ENCODE data around the gene ZFP62. TPM values are rescaled to one million over a fixed set of nuclear protein-coding genes. Genes with fewer than 3 reads are reported as not detected.

ZFP62 gene
- total RNA-seq, 2 experiments from 2014 or later: 22.6 to 24.9 TPM

GRCh38 chr5:180870276-180871068, 9.4 kb upstream of the ZFP62 start:
- Mint-ChIP-seq H3K9me3 (no peaks in the 10 kb centered on the region), H3K4me1 (ENCODE audit: low read depth) (no peaks in the 10 kb centered on the region), H3K27ac (no peak overlapping the region), H3K36me3 (ENCODE audit: low read depth) (no peaks in the 10 kb centered on the region), H3K27me3 (peaks cover 26% of the 10 kb centered on the region), H3K4me3 (no peak overlapping the region)
- ChIA-PET POLR2A (no interaction called here), CTCF (interaction anchor here (1.8 to 3.3 kb wide), 2 partner anchors 40 to 86 kb away, joined by 5 to 13 read pairs; no protein-coding TSS in a partner anchor)
- Histone ChIP-seq H3K27me3 (ENCODE audit: control insufficient read depth in 1 of 2, insufficient read depth in 2 of 2, low read length in 2 of 2) (no peaks in the 10 kb centered on the region), H3K27ac (ENCODE audit: low read depth in 1 of 2, low read length in 2 of 2) (no peak overlapping the region), H3K4me3 (ENCODE audit: low read length) (no peak overlapping the region), H3K9me3 (ENCODE audit: control insufficient read depth in 1 of 2, insufficient read depth in 1 of 2, low read length in 2 of 2) (no peaks in the 10 kb centered on the region), H3K4me1 (ENCODE audit: insufficient read depth, low read length) (peaks cover 9% of the 10 kb centered on the region), H3K36me3 (ENCODE audit: insufficient read depth, low read length) (no peaks in the 10 kb centered on the region)
- DNase-seq: no peak
- intact Hi-C loops (cut with DNase I, micrococcal nuclease): no loop called here
- ATAC-seq (ENCODE audit: poor library complexity): no peak
- no peak for TF ChIP-seq CTCF (IDR thresholded peaks at IDR 0.05)

- H3K4me3 Mint-ChIP-seq: no peak overlapping the region
- no peaks in the 10 kb centered on the region for H3K36me3 Mint-ChIP-seq (ENCODE audit: low read depth)
- no peak overlapping the region for H3K27ac Mint-ChIP-seq
- ATAC-seq (ENCODE audit: poor library complexity) (no peak), DNase-seq (no peak)
- TF ChIP-seq CTCF (IDR thresholded peaks at IDR 0.05): no peak
- H3K9me3 ChIP-seq (ENCODE audit: control insufficient read depth in 1 of 2, insufficient read depth in 1 of 2, low read length in 2 of 2): no peaks in the 10 kb centered on the region
- H3K4me3 ChIP-seq (ENCODE audit: low read length): no peak overlapping the region
- H3K27me3 Mint-ChIP-seq: peaks cover 26% of the 10 kb centered on the region
- intact Hi-C loops (cut with DNase I, micrococcal nuclease): loop anchor here (2.0 to 10.0 kb wide), 3 partner anchors 37 to 575 kb away; partner anchors contain the start of gene MAPK9 (in 1 of the 2)
- H3K27me3 ChIP-seq (ENCODE audit: control insufficient read depth in 1 of 2, insufficient read depth in 2 of 2, low read length in 2 of 2): no peaks in the 10 kb centered on the region
- no peaks in the 10 kb centered on the region for H3K4me1 Mint-ChIP-seq (ENCODE audit: low read depth)
- H3K36me3 ChIP-seq (ENCODE audit: insufficient read depth, low read length): no peaks in the 10 kb centered on the region
- no peaks in the 10 kb centered on the region for H3K9me3 Mint-ChIP-seq
- ChIA-PET CTCF (interaction anchor here (1.0 to 3.3 kb wide), 6 partner anchors 37 to 85 kb away, joined by 3 to 13 read pairs (median 6); no protein-coding TSS in a partner anchor), POLR2A (interaction anchor here (1.0 to 1.3 kb wide), 3 partner anchors 39 to 67 kb away, joined by 4 to 8 read pairs (median 5); partner anchors contain the start of gene MGAT1)
- H3K4me1 ChIP-seq (ENCODE audit: insufficient read depth, low read length): peaks cover 9% of the 10 kb centered on the region
- no peak overlapping the region for H3K27ac ChIP-seq (ENCODE audit: low read depth in 1 of 2, low read length in 2 of 2)
These were observed 8.5 kb upstream of the ZFP62 start for GRCh38 chr5:180869587-180869986.

- H3K9me3 ChIP-seq (ENCODE audit: control insufficient read depth in 1 of 2, insufficient read depth in 1 of 2, low read length in 2 of 2): no peaks in the 10 kb centered on the region
- H3K4me3 ChIP-seq (ENCODE audit: low read length): no peak overlapping the region
- intact Hi-C loops (cut with DNase I, micrococcal nuclease): loop anchor here (2.0 to 10.0 kb wide), 3 partner anchors 36 to 574 kb away; partner anchors contain the start of gene MAPK9 (in 1 of the 2)
- Mint-ChIP-seq H3K4me1 (ENCODE audit: low read depth) (no peaks in the 10 kb centered on the region), H3K9me3 (no peaks in the 10 kb centered on the region), H3K4me3 (no peak overlapping the region), H3K27ac (no peak overlapping the region), H3K36me3 (ENCODE audit: low read depth) (no peaks in the 10 kb centered on the region), H3K27me3 (peaks cover 26% of the 10 kb centered on the region)
- ATAC-seq (ENCODE audit: poor library complexity) (peak; percentile 48), DNase-seq (peak; percentile 19 to 77 (median 52))
- no peaks in the 10 kb centered on the region for H3K27me3 ChIP-seq (ENCODE audit: control insufficient read depth in 1 of 2, insufficient read depth in 2 of 2, low read length in 2 of 2)
- no peak overlapping the region for H3K27ac ChIP-seq (ENCODE audit: low read depth in 1 of 2, low read length in 2 of 2)
- CTCF ChIA-PET: interaction anchor here (0.6 to 3.3 kb wide), 9 partner anchors 9 to 85 kb away, joined by 3 to 13 read pairs (median 5); no protein-coding TSS in a partner anchor
- no peaks in the 10 kb centered on the region for H3K36me3 ChIP-seq (ENCODE audit: insufficient read depth, low read length)
- peaks cover 7% of the 10 kb centered on the region for H3K4me1 ChIP-seq (ENCODE audit: insufficient read depth, low read length)
- TF ChIP-seq CTCF (IDR thresholded peaks at IDR 0.05): peak; percentile 72
- POLR2A ChIA-PET: interaction anchor here (1.0 to 1.3 kb wide), 3 partner anchors 38 to 67 kb away, joined by 4 to 8 read pairs (median 5); partner anchors contain the start of gene MGAT1
These were observed 7.9 kb upstream of the ZFP62 start for GRCh38 chr5:180868960-180869359.

Data from CD4-positive, alpha-beta T cell (primary cell).